Keratinocyte (primary cell): ENCODE data around the gene KRTAP5-7. TPM values are rescaled to one million over a fixed set of nuclear protein-coding genes. Genes with fewer than 3 reads are reported as not detected.

Experiments
- DNase-seq: peaks from one replicate; pipeline ENCODE4 v3.0.0-alpha.2; 2011; ENCODE audit warnings: low read depth, missing footprints, low spot score
- FAIRE-seq: peaks from 2 replicates; lab custom pipeline; 2011; peaks lifted over from hg19 to GRCh38; lab: Jason Lieb, UNC
- H2AFZ ChIP-seq: 2 replicates; pipeline ENCODE4 v1.6.0; 2012; ENCODE audit warnings: low read length, control low read depth, inconsistent platforms; ENCODE audit not compliant: control insufficient read depth
- H3K27ac ChIP-seq: 2 replicates; pipeline ENCODE4 v1.5.1; 2011; ENCODE audit warnings: low read length; ENCODE audit not compliant: control insufficient read depth, insufficient read depth
- H3K27me3 ChIP-seq: 3 replicates; pipeline ENCODE4 v1.6.0; 2011; ENCODE audit warnings: low read length; ENCODE audit not compliant: control insufficient read depth, insufficient read depth; ENCODE audit errors: extremely low read depth
- H3K36me3 ChIP-seq, 2 experiments: 2 replicates in 1 of 2; 3 replicates in 1 of 2; pipeline ENCODE4 v1.5.1; 2011; ENCODE audit warnings: low read length in 2 of 2, mild to moderate bottlenecking in 1 of 2; ENCODE audit not compliant: control insufficient read depth in 2 of 2, insufficient read depth in 2 of 2; ENCODE audit errors: extremely low read depth in 1 of 2
- H3K4me1 ChIP-seq: 3 replicates; pipeline ENCODE4 v1.5.1; 2011; ENCODE audit warnings: low read length; ENCODE audit not compliant: control insufficient read depth, insufficient read depth; ENCODE audit errors: extremely low read depth
- H3K4me2 ChIP-seq: 3 replicates; pipeline ENCODE4 v1.6.0; 2011; ENCODE audit warnings: low read depth, low read length; ENCODE audit not compliant: control insufficient read depth, insufficient read depth; ENCODE audit errors: extremely low read depth
- H3K4me3 ChIP-seq, 3 experiments: fragments of 200-600 bp in 1 of 3; sonication (generic) in 1 of 3; 2 replicates in 2 of 3; 3 replicates in 1 of 3; pipeline ENCODE4 v1.5.1; 2011 to 2016; ENCODE audit warnings: low read length in 3 of 3, mild to moderate bottlenecking in 3 of 3, control low read depth in 2 of 3, inconsistent platforms in 1 of 3, low read depth in 1 of 3, mixed read lengths in 1 of 3, mixed run types in 1 of 3, moderate library complexity in 1 of 3; ENCODE audit not compliant: control insufficient read depth in 2 of 3, insufficient read depth in 2 of 3; ENCODE audit errors: extremely low read depth in 1 of 3
- H3K79me2 ChIP-seq: 2 replicates; pipeline ENCODE4 v1.6.0; 2012; ENCODE audit warnings: low read length; ENCODE audit not compliant: control insufficient read depth, insufficient read depth
- H3K9ac ChIP-seq: 3 replicates; pipeline ENCODE4 v1.6.0; 2011; ENCODE audit warnings: low read length; ENCODE audit not compliant: control insufficient read depth, insufficient read depth; ENCODE audit errors: extremely low read depth
- H3K9me1 ChIP-seq: 3 replicates; pipeline ENCODE4 v1.6.0; 2011; ENCODE audit warnings: low read length; ENCODE audit not compliant: control insufficient read depth, insufficient read depth; ENCODE audit errors: extremely low read depth
- H3K9me3 ChIP-seq: 2 replicates; pipeline ENCODE4 v1.5.1; 2012; ENCODE audit warnings: low read depth, low read length; ENCODE audit not compliant: control insufficient read depth
- H4K20me1 ChIP-seq: 3 replicates; pipeline ENCODE4 v1.6.0; 2011; ENCODE audit warnings: low read length; ENCODE audit not compliant: control insufficient read depth, insufficient read depth; ENCODE audit errors: extremely low read depth
- CTCF ChIP-seq, 3 experiments: IDR thresholded peaks in 1 of 3; conservative IDR thresholded peaks in 1 of 3; optimal IDR thresholded peaks in 1 of 3; 2 replicates in 2 of 3; 3 replicates in 1 of 3; pipeline versions ENCODE3 to v1.5.1; 2011; ENCODE audit warnings: low read length in 3 of 3, mild to moderate bottlenecking in 3 of 3, moderate library complexity in 2 of 3, control low read depth in 1 of 3, inconsistent platforms in 1 of 3; ENCODE audit not compliant: insufficient read depth in 2 of 3; ENCODE audit errors: extremely low read depth in 1 of 3
- EZH2 ChIP-seq: IDR thresholded peaks from one replicate; pipeline ENCODE4 v1.6.1; 2012; ENCODE audit warnings: inconsistent platforms, mild to moderate bottlenecking, low read length, moderate library complexity
- dilution Hi-C: fragments of 300-500 bp; cut with MboI; formaldehyde crosslinking; loops from one replicate; pipeline ENCODE4 v1.7.0; 2020; ENCODE audit warnings: low sequenced_read_pairs; ENCODE audit not compliant: extremely low pct_ligation_motif_present
- polyA plus RNA-seq, 5 experiments: library from polyadenylated mRNA; depleted of rRNA in 3 of 5; stranded (reverse) in 3 of 5; stranded (forward) in 1 of 5; unstranded in 1 of 5; fragments of >200 nt; gene quantifications; 1 replicate in 1 of 5; 2 replicates in 3 of 5; 3 replicates in 1 of 5; pipeline versions ENCODE4 v1.2.1 to v1.2.3, GENCODE V29; 2011 to 2012; ENCODE audit warnings: missing spikeins in 2 of 5, low read depth in 1 of 5, low replicate concordance in 1 of 5

KRTAP5-7 gene
- polyA plus RNA-seq, 1 donor (not counting 4 experiments of a cell fraction or from before 2014, with no cell fraction given) = not detected

- Histone ChIP-seq H3K9ac (no peak overlapping the region), H3K9me3 (no peaks in the 10 kb centered on the region), H3K27me3 (no peaks in the 10 kb centered on the region), H3K36me3 (peaks cover 35 to 38% of the 10 kb centered on the region in 2 experiments), H3K79me2 (no peaks in the 10 kb centered on the region), H2AFZ (no peak overlapping the region), H3K4me3 (no peak overlapping the region), H3K27ac (no peak overlapping the region), H3K9me1 (peaks cover 2% of the 10 kb centered on the region), H4K20me1 (no peaks in the 10 kb centered on the region), H3K4me1 (peaks cover 12% of the 10 kb centered on the region), H3K4me2 (no peak overlapping the region)
- TF ChIP-seq CTCF (optimal IDR thresholded peaks at IDR 0.05 in 1 of 3, IDR thresholded peaks at IDR 0.05 in 1 of 3, conservative IDR thresholded peaks at IDR 0.05 in 1 of 3; ENCODE audit: extremely low read depth in 1 of 3, insufficient read depth in 2 of 3, low read length in 3 of 3) (no peak), EZH2 (no peak)
- DNase-seq (no peak), FAIRE-seq (no peak)
- dilution Hi-C loops = no loop called here
These were observed 43.4 kb upstream of the KRTAP5-7 start for GRCh38 chr11:71483692-71484091.

GRCh38 chr11:71484248-71485062 is 42.6 kb upstream of the KRTAP5-7 start:
- H3K9ac ChIP-seq = no peak overlapping the region
- H3K27me3 ChIP-seq = no peaks in the 10 kb centered on the region
- DNase-seq = no peak
- H3K4me2 ChIP-seq = no peak overlapping the region
- H2AFZ ChIP-seq = no peak overlapping the region
- no peaks in the 10 kb centered on the region for H3K79me2 ChIP-seq
- no peaks in the 10 kb centered on the region for H3K9me3 ChIP-seq
- no peak for TF ChIP-seq EZH2
- no peak for TF ChIP-seq CTCF (optimal IDR thresholded peaks at IDR 0.05 in 1 of 3, IDR thresholded peaks at IDR 0.05 in 1 of 3, conservative IDR thresholded peaks at IDR 0.05 in 1 of 3; ENCODE audit: extremely low read depth in 1 of 3, insufficient read depth in 2 of 3, low read length in 3 of 3)
- H3K27ac ChIP-seq = no peak overlapping the region
- H3K4me1 ChIP-seq = peaks cover 19% of the 10 kb centered on the region
- peaks cover 2% of the 10 kb centered on the region for H3K9me1 ChIP-seq
- dilution Hi-C loops = no loop called here
- no peak overlapping the region for H3K4me3 ChIP-seq
- peaks cover 35 to 37% of the 10 kb centered on the region in 2 experiments for H3K36me3 ChIP-seq
- H4K20me1 ChIP-seq = no peaks in the 10 kb centered on the region
- no peak for FAIRE-seq
